ENCODE results near the gene CAMK2A.

The CAMK2A gene

DNA sequence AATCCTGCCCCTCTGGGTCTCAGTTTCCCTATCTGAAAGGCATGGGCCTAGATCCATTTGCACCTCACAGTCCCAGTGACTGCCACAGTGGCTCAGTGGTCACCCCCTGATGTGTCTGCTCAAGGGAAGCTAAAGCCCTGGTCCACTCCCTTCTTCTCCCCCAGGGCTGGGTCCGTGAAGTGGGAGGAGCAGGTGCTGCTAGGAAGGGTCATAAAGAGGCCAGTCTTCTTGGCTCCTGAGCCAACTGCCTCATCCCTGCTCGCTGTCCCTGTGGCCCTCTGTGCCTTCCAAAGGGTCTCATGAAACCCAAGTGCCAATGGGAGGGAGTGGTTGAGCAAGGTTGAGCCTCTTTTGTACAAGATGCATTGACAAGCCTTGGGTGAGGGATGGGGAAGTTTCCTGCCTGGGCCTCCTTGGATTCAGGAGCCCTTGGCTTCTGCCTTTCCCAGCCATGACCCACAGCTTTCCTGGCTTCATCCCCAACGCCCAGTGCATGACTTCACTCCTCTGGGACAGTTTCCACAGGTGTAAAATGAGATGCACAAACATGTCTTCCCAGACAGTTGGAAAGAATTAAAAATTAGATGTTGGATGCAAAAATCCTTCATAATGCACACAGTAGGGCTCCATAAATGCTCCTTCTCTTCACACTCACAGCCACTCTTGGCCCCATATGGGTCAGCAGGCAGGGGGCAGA lies 101.3 kb downstream of the CAMK2A start:
- DNase-seq (ENCODE audit: low read depth in 2 of 2) = no peak

DNA sequence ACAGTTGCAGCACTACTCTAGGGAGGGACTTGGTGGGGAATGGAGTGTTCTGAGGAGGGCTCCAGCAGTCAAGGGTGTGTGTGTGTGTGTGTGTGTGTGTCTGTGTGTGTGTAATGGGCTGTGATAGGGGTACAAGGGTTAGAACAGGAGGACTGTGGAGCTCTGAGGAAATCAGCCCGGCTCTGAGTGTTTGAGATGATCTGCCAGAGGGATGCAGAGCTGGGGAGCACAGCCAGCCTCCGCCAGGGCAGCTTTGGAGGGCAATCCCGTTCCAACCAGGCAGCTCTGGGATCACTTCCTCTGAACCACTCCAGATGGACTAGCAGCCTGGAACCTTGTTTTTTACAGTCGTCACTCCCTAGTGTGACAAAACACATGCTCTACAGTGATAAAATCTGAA lies 102.7 kb downstream of the CAMK2A start:
- DNase-seq (ENCODE audit: low read depth in 2 of 2) = no peak

DNA sequence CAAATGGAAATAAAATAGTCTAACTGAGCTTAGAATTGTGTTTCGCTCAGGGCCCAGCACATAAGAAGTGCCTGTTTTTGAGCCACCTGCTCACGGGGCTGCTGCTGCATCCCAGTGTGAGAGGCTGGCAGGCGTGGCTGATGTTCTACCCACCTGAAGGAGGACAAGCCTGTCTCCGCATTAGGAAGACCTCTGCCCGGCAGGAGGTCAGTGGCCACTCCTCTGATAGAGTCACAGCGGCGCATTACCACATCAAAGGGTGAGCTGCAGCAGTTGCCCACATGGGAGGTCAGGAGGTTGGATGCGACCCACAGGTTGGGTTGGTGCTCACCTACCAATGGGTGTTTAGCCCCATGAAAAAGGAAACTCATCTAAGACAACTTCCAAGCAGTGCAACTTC lies 103.4 kb downstream of the CAMK2A start:
- no peak for DNase-seq (ENCODE audit: low read depth in 2 of 2)

DNA sequence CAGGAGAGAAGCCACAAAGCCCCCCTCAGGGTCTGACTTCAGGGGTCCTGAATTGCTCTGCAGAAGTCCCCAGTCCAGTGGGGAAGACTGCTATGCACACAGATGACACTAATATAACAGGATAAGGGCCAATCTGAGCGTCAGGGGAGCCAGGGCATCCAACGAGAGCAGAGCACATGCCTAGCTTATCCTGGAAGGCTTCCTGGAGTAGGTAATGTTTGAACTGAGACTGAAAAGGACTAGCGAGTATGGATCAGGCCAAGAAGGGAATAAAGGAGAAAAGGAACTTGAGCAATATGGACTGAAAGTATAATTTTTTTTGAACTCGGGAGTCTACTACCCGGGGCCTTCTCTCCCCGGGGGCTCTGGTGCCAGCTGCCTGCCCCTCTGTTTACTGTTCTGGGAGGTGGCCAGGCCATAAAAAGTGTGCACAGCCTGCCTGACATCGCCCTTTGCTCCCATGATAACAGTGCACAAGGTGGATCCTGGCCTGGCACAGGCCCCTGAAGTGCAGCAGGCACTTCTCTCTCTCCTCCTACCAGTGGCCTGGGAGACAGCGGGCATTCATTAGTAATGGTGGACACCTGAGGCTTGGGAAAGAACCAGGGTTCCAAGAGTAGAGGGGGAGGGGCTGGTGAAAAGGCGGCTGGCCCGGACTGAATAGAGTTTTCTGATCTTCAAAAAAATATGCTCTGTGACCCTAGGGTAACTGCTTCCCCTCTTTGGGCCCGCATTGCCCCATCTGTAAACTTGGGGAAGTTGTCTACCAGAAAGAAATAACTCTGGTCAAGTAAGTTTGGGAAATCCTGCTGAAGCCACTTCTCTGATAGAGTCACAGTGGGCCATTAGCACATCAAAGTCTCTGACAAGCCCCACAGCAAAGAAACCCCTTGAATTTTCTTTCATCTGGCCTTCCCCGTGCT lies 104.3 kb downstream of the CAMK2A start:
- DNase-seq (ENCODE audit: low read depth in 2 of 2) = no peak

DNA sequence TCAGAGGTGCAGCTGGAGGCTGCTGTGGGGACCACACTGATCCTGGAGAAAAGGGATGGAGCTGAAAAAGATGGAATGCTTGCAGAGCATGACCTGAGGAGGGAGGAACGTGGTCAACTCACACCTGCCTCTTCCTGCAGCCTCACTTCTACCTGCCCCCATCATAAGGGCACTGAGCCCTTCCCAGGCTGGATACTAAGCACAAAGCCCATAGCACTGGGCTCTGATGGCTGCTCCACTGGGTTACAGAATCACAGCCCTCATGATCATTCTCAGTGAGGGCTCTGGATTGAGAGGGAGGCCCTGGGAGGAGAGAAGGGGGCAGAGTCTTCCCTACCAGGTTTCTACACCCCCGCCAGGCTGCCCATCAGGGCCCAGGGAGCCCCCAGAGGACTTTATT lies 105.6 kb downstream of the CAMK2A start:
- DNase-seq (ENCODE audit: low read depth in 2 of 2) = no peak

DNA sequence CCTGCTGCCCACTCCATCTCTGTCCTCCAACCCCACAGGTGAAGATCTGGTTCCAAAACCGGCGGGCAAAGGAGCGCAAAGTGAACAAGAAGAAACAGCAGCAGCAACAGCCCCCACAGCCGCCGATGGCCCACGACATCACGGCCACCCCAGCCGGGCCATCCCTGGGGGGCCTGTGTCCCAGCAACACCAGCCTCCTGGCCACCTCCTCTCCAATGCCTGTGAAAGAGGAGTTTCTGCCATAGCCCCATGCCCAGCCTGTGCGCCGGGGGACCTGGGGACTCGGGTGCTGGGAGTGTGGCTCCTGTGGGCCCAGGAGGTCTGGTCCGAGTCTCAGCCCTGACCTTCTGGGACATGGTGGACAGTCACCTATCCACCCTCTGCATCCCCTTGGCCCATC lies 106.1 kb downstream of the CAMK2A start:
- no peak for DNase-seq (ENCODE audit: low read depth in 2 of 2)

DNA sequence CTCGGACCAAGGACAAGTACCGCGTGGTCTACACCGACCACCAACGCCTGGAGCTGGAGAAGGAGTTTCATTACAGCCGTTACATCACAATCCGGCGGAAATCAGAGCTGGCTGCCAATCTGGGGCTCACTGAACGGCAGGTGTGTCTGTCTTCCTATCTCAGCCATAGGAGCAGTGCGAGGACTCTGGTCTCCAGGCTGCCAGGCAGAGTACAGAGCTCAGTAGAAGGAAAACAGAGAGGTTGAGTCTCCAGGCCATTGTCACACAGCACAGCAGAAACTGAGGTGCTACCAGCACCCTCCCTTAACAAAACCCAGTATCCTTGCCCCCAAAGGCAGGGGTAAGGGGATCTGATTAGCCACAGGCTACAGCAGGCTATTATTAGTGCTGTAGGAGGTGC lies 106.8 kb downstream of the CAMK2A start:
- no peak for DNase-seq (ENCODE audit: low read depth in 2 of 2)

DNA sequence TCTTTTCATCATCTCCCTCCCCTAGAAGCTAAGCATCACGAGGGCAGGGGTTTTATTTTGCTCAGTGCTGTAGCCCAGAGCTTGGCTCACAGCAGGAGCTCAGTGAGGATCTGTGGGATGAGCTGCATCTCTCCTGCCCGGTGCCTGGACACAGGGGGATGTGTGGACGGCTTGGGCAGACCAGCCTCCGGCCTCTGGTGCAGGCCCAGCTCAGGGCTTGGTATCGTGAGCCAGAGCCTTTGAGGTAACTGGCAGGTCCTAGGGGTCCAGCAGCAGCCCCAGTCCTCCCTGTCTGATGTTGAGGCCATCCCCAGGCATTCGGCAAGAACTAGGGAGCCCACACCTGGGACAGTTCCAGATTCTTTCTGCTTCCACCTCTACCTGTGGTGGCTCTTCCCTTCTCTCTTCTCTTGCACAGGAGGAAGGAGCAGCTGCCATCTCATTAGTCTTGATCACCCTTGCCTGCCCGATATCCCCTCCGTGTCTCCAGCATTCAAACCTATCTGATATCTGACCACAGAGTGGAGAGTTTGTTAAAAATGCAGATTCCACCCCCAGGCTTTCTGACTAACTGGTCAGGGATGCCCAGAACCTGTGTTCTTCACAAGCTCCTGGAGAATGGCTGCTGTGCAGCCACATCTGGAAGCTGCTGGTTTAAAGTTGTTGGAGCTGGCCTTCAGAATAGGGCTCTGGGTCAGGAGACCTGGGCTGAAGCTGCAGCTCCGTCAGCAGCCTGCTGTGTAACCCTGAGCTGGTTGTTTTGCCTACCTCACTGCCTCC lies 107.6 kb downstream of the CAMK2A start:
- no peak for DNase-seq (ENCODE audit: low read depth in 2 of 2)

DNA sequence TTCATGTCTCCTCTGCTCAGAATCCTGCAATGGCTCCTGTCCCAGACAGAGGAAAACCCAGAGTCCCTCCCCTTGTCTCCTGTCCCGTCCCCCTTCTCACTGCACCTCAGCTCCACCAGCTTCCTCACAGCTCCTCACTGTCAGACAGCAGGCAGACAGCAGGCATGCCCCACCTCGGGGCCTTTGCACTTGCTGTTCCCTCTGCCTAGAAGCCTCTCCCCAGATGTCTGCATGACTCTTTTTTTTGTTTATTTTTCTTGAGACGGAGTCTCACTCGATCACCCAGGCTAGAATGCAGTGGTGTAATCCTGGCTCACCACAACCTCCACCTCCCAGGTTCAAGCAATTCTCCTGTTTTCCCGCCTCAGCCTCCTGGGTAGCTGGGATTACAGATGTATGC lies 108.5 kb downstream of the CAMK2A start:
- no peak for DNase-seq (ENCODE audit: low read depth in 2 of 2)

DNA sequence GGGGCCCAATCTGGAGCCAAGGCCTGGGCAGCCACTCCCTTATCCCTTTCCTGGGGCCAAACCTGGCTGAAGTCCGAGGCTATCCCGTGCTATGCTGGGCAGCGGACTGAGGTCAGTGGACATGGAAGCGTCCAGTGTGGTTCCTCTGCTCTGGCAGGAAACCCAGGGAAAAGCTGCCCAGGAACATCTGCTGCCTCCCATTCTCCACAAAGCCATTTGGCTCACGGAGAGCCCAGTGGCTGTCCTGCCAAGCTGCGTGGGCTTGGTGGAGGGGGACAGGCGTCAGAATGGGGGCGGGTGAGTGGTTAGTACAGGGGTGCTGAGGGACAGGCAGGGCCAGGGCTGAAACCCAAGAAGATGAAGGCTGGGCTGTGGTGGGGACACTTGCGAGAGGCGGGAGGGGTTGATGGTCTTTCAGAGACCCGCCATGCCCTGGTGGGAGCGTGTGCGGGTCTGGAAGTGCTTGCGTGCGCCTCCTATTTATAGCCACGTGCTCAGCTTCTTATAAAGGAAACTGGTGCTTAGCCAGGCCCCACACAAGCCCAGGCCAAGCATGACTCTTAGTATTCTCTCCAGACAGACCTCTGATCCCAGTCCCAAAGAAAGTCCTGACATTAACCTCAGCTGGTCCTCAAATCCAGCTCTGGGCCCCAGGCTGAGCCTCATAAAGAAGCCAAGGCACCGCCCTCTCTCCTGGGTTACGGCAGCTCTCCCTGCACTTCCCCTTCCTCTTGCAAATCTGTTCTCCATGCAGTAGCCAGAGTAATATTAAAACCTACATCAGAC lies 109.1 kb downstream of the CAMK2A start:
- DNase-seq (ENCODE audit: low read depth in 2 of 2) = no peak

DNA sequence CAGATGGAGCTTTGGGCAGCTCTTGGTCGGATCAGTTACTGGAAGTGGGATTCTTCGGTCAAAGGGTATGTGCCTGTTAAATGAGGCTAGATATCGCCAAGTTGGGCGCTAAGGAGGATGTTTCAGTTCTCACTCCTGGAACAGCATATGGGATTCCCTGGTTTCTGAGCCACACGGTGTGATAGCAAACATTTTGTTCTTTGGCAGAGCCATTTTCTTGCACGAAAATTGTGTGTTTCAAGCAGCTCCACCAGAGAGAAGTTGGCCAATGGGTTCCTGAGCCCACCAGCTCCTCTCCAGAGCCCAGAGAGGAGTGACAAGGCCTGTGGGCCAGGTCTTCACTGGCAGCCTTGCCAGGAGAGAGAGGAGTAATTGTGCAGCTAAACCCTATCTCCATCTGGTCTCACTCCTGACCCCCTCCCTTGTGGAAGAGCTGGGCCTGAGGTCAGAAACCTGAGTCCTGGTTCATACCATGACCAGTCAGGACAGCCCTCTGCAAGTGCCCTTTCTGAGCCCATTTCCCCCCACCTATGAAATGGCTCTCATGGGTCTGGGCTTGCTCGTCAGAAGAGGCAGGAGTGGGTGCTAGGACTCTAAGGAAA lies 110.5 kb downstream of the CAMK2A start:
- DNase-seq (ENCODE audit: low read depth in 2 of 2) = no peak

DNA sequence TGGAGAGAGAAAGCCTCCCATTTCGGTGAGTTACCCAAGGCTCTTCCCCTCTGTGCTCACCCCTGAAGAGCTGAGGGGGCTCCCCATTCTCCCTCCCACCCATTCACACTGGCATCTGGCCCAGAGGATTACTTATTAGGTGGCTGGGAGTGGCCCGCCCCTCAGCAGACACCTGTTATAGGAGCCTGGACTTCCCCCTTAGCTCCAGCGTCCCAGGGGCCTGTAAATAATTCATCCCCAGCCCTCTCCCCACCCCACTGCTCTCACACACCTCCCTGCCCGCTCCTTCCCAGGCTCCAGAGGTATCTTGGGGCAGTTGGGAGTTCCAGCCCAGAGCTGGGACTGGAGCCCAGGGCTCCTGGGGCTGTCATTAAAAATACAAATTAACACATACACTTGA lies 111.3 kb downstream of the CAMK2A start:
- DNase-seq (ENCODE audit: low read depth in 2 of 2) = no peak

DNA sequence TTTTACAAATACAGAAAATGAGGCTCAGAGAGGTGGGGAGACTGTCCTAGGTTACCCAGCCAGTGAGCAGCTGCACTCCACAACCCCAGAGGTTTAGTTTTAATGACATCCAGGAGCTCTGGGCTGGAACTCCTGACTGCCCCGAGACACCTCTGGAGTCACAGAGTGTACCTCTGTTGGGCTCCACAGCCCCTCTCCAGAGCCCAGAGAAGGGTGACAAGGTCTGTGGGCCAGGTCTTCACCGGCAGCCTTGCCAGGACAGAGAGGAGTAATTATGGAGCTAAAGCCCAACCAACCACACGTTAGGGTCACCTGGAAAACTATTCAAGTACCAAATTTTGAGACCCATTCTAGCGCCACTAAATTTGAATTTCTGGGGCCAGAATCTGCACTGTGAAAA lies 111.9 kb downstream of the CAMK2A start:
- no peak for DNase-seq (ENCODE audit: low read depth in 2 of 2)

DNA sequence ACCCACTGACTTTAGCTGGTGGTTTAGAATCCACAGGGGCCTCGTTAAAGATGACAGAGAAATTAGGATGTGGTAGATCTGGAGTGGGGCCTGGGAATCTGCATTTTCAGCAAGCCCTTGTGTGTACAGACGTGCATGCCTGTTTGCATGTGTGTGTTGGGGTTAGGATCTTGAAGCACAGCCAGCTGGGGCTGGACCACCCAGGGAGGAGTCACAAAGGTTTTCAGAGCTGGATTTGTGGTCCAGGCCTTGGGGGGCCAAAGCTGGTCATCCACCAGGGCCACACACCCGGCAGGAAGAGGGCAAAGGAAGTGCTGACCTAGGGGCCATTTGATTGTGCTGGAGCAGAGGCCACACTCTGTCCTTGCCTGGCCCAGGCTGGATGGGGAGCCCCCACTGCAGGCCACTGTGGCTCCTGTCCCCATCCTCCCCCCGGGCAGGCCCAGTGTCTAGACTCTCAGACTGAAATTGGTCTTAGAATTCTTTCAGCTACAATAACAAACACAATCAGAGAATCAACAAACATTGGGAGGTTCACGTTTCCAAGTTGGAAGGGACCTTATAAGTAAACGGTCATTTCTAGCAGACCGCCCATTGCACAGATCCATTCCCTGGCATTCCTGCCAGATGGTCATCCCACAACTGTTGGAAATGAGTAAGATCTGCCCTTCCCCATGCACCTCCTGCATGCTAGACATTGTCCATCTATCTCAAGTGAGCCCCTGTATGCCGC lies 112.7 kb downstream of the CAMK2A start:
- no peak for DNase-seq (ENCODE audit: low read depth in 2 of 2)

DNA sequence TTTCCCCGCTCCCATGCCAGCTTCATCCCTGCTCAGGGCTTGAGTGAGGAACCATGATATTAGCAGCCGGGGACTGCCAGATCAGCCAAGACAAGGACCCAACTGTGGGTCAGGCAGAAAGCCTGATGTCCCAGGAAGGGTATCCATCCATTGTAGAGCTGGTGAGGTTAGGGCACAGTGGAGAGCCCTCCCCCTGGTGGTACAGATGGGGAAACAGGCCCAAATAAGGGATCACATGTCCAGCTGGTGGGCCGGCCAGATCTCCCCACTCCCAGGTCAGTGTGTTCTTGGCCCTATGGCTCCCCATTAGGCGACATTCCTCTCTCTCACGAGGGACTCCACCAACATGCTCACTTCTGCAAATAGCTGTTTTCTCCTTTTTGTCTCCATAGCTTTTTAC lies 114.0 kb downstream of the CAMK2A start:
- DNase-seq (ENCODE audit: low read depth in 2 of 2) = no peak

DNA sequence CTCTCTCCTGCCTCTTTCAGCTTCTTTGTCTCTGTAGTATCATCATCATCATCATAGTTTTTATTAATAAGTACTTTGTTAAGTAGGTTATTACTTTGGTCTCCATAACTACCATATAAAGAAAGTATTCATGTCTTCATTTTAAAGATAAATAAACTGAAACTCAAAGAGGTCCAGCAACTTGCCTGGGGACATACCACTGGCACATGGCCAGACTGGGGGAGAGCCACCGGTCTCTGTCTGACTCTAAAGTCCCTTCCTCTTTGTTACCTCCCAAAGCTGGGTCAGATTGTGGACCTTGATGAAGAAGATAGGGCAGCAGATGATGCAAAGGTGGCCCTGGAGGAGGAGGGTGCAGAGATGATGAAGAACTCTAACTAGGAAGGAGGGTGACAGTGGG lies 114.5 kb downstream of the CAMK2A start:
- no peak for DNase-seq (ENCODE audit: low read depth in 2 of 2)

DNA sequence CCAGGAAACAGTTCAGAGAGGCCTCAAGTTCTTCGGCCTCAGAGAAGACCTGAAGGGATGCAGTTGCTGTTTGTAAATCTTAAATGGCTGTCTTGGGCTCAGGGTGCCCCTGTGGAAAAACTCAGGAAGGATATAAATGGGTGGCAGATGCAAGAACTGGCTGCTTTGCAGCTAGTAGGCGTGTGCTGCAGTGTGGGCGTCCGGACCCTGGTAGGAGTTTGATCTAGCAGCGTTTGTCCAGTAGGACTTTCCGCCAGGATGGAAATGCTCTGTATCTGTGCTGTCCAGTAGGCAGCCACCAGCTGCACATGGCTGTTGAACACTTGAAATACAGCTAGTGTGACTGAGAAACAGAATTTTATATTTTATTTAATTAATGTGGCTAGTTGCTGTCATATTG lies 115.3 kb downstream of the CAMK2A start:
- no peak for DNase-seq (ENCODE audit: low read depth in 2 of 2)

DNA sequence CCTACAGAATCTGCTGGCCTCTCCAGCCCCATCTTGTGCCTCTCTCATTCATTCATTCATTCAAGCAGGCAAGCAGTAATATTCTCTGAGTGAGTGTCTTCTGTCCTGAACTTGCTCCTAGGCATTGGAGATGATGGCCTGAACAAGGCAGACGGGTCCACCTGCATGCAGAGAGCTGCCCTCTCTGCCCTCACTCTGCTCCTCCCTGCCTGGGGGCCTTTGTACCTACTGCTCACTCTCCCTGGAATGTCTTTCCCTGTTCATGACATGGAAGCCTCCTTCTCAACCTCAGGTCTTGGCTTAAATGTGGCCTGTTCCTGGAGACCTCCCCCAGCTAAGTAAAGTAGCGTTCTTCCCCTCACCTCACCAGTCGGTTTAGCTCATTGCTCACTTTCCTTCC lies 116.4 kb downstream of the CAMK2A start:
- DNase-seq (ENCODE audit: low read depth in 2 of 2) = no peak

DNA sequence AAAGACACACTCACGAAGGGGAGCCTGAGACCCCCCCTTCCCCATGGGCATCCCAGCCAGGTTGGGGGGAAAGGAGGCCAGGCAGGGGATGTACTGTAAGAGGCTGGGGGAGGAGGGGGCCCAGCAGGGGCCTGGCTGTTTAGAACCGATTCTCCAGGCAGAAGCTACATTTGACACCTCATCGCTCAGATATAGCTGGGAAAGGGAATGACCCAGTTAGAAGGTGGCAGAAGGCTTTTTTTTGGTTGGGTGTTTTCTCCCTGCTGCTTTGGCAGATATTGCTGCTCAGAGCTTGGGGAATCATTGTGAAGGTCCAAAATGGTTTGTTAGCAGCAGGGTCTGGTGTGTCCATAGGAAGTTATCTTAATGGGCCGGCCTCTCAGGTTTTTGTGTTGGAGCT lies 117.0 kb downstream of the CAMK2A start:
- DNase-seq (ENCODE audit: low read depth in 2 of 2) = no peak

DNA sequence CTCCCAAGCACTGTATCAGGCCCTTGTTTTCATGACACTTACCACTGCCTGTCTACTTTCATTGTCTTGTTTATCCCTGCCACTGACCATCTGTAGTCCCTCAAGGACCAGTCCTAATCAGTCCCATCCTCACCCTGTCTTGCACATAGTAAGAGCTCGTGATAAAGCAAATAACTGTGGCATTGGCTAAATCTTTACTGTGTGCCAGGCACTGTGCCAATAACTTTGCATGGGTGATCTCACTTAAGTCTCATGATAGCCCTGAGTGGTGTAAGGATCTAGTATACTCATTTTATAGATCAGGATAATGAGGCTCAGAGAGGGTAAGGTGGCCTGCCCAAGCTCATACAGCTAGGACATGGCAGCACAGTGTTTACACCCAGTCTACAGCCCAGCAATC lies 117.4 kb downstream of the CAMK2A start:
- DNase-seq (ENCODE audit: low read depth in 2 of 2) = no peak
